IPS-15b (cell line): Measurements from ENCODE around the gene CABCOCO1.
"Not testable (repeated sequence)": the region's sequence is repeated elsewhere in the genome, so short reads cannot be mapped to it uniquely, and the experiment has no call there.

ENCODE experiments used
- H3K27me3 ChIP-seq: one replicate; pipeline ENCODE4 v1.6.1; 2013; ENCODE audit warnings: low read length; ENCODE audit not compliant: control insufficient read depth, insufficient read depth
- H3K36me3 ChIP-seq: one replicate; pipeline ENCODE4 v1.6.1; 2013; ENCODE audit warnings: low read length; ENCODE audit not compliant: control insufficient read depth, insufficient read depth
- H3K4me1 ChIP-seq: one replicate; pipeline ENCODE4 v1.6.1; 2013; ENCODE audit warnings: mild to moderate bottlenecking, low read length; ENCODE audit not compliant: control insufficient read depth, insufficient read depth
- H3K4me3 ChIP-seq: one replicate; pipeline ENCODE4 v1.5.1; 2013; ENCODE audit warnings: low read depth, low read length
- H3K9ac ChIP-seq: one replicate; pipeline ENCODE4 v1.6.1; 2013; ENCODE audit warnings: low read depth, mild to moderate bottlenecking, low read length
- H3K9me3 ChIP-seq: one replicate; pipeline ENCODE4 v1.6.1; 2013; ENCODE audit warnings: mild to moderate bottlenecking, low read length; ENCODE audit not compliant: control insufficient read depth, insufficient read depth

Gene CABCOCO1

DNA sequence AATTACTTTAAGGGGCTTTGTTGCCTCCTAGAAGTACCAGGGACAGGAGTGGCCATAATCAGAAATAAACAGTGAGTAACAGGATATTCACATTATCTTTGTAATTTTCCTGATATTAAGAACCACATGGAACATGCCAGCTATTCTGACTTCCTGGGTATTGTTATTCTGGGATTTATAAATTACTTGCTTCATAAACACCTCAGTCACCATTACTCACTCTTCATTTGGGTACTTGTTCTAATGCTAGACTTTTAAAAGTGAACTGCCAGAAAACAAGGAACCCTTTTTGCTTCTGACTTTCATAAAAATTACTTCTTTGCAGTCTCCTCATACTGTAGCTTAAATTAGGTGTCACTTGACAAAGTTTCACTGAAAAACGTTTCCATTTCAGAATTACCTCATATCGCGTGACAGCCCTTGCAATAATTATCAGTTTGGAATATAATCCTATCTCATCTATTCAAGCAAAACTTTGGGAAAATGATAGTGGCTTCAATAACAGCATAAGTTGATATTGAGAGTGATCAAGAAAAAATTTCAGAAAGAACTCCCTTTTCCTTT lies 29.8 kb downstream of the CABCOCO1 start:
- Histone ChIP-seq H3K27me3 (no peaks in the 10 kb centered on the region), H3K9ac (no peak overlapping the region), H3K36me3 (no peaks in the 10 kb centered on the region), H3K4me3 (no peak overlapping the region), H3K9me3 (no peaks in the 10 kb centered on the region), H3K4me1 (no peaks in the 10 kb centered on the region)

DNA sequence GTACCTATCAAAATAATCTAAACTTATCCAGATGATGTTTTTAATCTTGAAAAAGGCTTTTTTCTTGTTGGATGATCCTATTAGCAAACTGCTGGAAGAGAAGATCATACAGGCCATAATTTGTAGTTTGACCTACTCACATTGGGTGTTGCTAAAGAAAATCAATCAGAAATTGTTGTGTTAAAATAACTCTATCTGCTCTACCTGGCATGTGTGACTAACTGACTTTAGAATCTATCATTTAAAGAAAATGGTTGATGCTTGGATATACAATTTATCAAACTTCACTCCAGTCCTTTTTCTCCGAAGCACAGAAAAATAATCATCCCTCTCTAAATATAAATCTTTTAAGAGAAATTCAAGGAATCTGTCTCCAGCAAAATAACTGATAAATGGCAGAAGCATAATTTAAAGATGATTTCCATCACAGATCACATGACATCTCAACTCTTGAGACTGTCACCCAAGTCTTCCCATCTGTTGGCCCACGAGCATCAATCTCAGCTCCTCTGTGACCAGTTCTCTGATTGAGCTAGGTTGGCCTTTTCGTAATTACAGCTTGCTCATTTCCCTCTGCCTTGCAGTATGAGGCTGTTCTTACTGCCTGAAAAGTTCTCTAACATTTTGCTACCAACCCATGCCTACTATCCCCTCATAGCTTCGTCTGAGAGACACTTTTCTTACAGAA lies 36.4 kb downstream of the CABCOCO1 start:
- Histone ChIP-seq H3K4me3 (no peak overlapping the region), H3K9me3 (no peaks in the 10 kb centered on the region), H3K36me3 (no peaks in the 10 kb centered on the region), H3K9ac (no peak overlapping the region), H3K4me1 (no peaks in the 10 kb centered on the region), H3K27me3 (no peaks in the 10 kb centered on the region)

- no peak overlapping the region for H3K9ac ChIP-seq
- H3K36me3 ChIP-seq = no peaks in the 10 kb centered on the region
- H3K9me3 ChIP-seq = no peaks in the 10 kb centered on the region
- H3K4me3 ChIP-seq = no peak overlapping the region
- H3K27me3 ChIP-seq = no peaks in the 10 kb centered on the region
- H3K4me1 ChIP-seq = no peaks in the 10 kb centered on the region
Measured at GRCh38 chr10:61701055-61701705, 38.5 kb downstream of the CABCOCO1 start.

DNA sequence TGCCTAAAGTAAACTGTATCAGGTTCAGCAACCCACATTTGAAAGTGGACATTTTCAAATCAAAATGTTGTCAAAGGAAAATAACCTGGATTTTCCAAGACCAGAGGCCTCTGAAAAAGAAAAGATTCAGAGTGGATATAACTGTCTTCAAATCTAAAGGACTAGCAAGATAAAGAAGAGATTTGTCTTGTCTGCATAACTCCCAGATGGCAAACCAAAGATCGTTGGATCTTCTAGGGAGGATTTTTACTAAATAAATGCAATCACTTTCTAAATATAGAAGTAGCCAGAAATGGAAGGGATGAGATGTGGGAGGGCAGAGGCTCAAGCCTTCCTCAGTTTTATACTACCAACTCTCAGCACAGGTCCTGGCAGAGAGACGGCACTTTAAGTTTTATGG lies 39.0 kb downstream of the CABCOCO1 start:
- no peak overlapping the region for H3K4me3 ChIP-seq
- H3K9me3 ChIP-seq = no peaks in the 10 kb centered on the region
- no peak overlapping the region for H3K9ac ChIP-seq
- no peaks in the 10 kb centered on the region for H3K36me3 ChIP-seq
- H3K4me1 ChIP-seq = no peaks in the 10 kb centered on the region
- no peaks in the 10 kb centered on the region for H3K27me3 ChIP-seq

DNA sequence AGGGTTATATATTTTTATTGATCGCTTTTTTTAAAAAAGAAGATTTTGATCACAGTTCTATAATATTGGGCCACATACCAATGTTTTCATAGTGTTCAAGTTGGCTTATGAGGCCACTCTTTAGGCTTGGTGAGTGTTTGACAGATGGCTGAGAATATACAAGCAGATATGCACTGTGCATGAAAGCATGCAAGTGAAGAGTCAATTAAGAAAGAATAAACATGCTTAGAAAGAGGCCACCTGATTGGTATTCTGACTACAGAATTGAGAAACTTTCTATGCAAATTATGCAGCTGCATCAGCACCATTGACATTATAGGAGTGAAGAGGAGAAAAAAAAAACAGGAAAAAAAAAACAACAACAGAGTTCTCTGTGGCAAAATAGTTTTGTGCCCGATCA lies 39.9 kb downstream of the CABCOCO1 start:
- Histone ChIP-seq H3K9me3 (no peaks in the 10 kb centered on the region), H3K4me3 (no peak overlapping the region), H3K9ac (no peak overlapping the region), H3K36me3 (no peaks in the 10 kb centered on the region), H3K27me3 (no peaks in the 10 kb centered on the region), H3K4me1 (no peaks in the 10 kb centered on the region)

GRCh38 chr10:61705022-61705613 lies 42.4 kb downstream of the CABCOCO1 start:
- no peak overlapping the region for H3K4me3 ChIP-seq
- H3K27me3 ChIP-seq = no peaks in the 10 kb centered on the region
- H3K4me1 ChIP-seq = no peaks in the 10 kb centered on the region
- H3K9me3 ChIP-seq = no peaks in the 10 kb centered on the region
- no peaks in the 10 kb centered on the region for H3K36me3 ChIP-seq
- no peak overlapping the region for H3K9ac ChIP-seq

GRCh38 chr10:61708846-61709245 lies 46.1 kb downstream of the CABCOCO1 start:
- no peaks in the 10 kb centered on the region for H3K36me3 ChIP-seq

DNA sequence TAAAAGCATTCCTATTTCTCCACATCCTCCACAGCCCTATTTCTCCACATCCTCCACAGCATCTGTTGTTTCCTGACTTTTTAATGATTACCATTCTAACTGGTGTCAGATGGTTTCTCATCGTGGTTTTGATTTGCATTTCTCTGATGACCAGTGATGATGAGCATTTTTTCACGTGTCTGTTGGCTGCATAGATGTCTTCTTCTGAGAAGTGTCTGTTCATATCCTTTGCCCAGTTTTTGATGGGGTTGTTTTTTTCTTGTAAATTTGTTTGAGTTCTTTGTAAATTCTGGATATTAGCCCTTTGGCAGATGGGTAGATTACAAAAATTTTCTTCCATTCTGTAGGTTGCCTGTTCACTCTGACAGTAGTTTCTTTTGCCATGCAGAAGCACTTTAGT lies 49.4 kb downstream of the CABCOCO1 start:
- not testable (repeated sequence) for H3K27me3 ChIP-seq, H3K4me1 ChIP-seq, H3K36me3 ChIP-seq, H3K4me3 ChIP-seq, H3K9ac ChIP-seq, H3K9me3 ChIP-seq

More at GRCh38 chr10:61708846-61709245, 46.1 kb downstream of the CABCOCO1 start:
- Histone ChIP-seq H3K27me3 (no peaks in the 10 kb centered on the region), H3K9ac (no peak overlapping the region), H3K9me3 (no peaks in the 10 kb centered on the region), H3K4me1 (no peaks in the 10 kb centered on the region), H3K4me3 (no peak overlapping the region)

- not testable (repeated sequence) for H3K4me1 ChIP-seq, H3K9ac ChIP-seq, H3K9me3 ChIP-seq, H3K27me3 ChIP-seq, H3K36me3 ChIP-seq, H3K4me3 ChIP-seq
Measured at GRCh38 chr10:61719475-61719874, 56.7 kb downstream of the CABCOCO1 start.

DNA sequence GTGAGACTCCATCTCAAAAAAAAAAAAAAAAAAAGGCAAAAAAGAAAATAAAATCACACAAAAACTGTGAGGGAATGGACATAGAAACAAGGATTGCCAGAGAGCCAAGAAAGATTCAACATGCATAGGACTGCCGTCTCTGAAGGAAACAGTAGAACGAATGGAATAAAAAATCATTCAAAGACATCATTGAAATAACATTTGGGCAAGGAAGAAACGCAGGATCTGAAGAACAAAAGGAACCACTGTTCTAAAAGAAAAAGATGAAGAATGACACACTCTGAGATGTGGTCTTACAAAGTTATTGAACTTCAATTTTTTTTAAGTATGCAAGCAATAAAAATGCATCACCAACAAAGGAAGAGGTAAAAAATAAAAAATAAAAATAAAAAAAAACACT lies 57.2 kb downstream of the CABCOCO1 start:
- no peak overlapping the region for H3K9ac ChIP-seq
- H3K27me3 ChIP-seq = no peaks in the 10 kb centered on the region
- H3K4me1 ChIP-seq = no peaks in the 10 kb centered on the region
- H3K9me3 ChIP-seq = no peaks in the 10 kb centered on the region
- no peaks in the 10 kb centered on the region for H3K36me3 ChIP-seq
- H3K4me3 ChIP-seq = no peak overlapping the region

DNA sequence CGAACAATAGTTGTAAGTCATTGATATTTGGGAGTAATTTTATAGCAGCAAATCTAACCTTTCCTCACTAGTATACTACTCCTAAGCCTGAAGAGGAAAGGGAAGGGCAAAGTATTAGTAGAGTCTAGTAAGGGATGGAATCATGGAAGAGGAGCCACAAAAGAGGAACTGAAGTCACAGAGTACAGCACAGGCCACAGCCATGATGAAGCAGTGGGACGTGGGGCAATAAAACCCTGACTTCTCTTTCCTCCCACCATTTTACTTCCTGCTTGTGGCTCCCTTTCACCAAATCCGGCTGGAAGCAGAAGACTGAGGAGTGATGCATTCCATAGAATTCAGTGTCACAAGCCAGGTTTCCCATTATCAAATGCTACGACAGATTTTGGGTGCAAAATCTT lies 58.7 kb downstream of the CABCOCO1 start:
- Histone ChIP-seq H3K9ac (no peak overlapping the region), H3K27me3 (no peaks in the 10 kb centered on the region), H3K4me1 (no peaks in the 10 kb centered on the region), H3K9me3 (no peaks in the 10 kb centered on the region), H3K4me3 (no peak overlapping the region), H3K36me3 (no peaks in the 10 kb centered on the region)

DNA sequence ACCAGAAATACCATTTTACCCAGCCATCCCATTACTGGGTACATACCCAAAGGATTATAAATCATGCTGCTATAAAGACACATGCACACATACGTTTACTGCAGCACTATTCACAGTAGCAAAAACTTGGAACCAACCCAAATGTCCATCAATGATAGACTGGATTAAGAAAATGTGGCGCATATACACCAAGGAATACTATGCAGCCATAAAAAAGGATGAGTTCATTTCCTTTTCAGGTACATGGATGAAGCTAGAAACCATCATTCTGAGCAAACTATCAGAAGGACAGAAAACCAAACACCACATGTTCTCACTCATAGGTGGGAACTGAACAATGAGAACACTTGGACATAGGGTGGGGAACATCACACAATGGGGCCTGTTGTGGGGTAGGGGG lies 62.5 kb downstream of the CABCOCO1 start:
- H3K4me1 ChIP-seq, H3K9me3 ChIP-seq, H3K27me3 ChIP-seq, H3K36me3 ChIP-seq, H3K4me3 ChIP-seq, H3K9ac ChIP-seq: not testable (repeated sequence)
